Kidney (tissue), 14 donors: ENCODE measurements around the gene SCN11A. TPM values are rescaled to one million over a fixed set of nuclear protein-coding genes. Genes with fewer than 3 reads are reported as not detected.

Experiments
- DNase-seq, 5 donors: peaks; one replicate each; pipeline ENCODE4 v3.0.0-alpha.2; 2013 to 2020
- FAIRE-seq: peaks from 2 replicates; lab custom pipeline; 2012; peaks lifted over from hg19 to GRCh38; lab: Jason Lieb, UNC
- H3K27ac ChIP-seq, 2 donors: one replicate each; pipeline ENCODE4 v1.7.0; 2013; ENCODE audit warnings: low read depth in 2 of 2, low read length in 2 of 2, inconsistent platforms in 1 of 2
- H3K27me3 ChIP-seq: one replicate; pipeline ENCODE4 v1.7.1; 2013; ENCODE audit warnings: low read length, inconsistent platforms; ENCODE audit not compliant: control insufficient read depth, insufficient read depth
- H3K36me3 ChIP-seq, 3 donors: one replicate each; pipeline versions ENCODE4 v1.7.0 to v1.7.1; 2013; ENCODE audit warnings: low read length in 3 of 3, control low read depth in 1 of 3, inconsistent platforms in 1 of 3; ENCODE audit not compliant: insufficient read depth in 3 of 3, control insufficient read depth in 2 of 3
- H3K4me1 ChIP-seq, 3 donors: one replicate each; pipeline versions ENCODE4 v1.7.0 to v1.7.1; 2013; ENCODE audit warnings: low read length in 3 of 3, inconsistent platforms in 1 of 3, low read depth in 1 of 3; ENCODE audit not compliant: control insufficient read depth in 2 of 3, insufficient read depth in 2 of 3
- H3K4me3 ChIP-seq, 3 donors: one replicate each; pipeline versions ENCODE4 v1.7.0 to v1.8.1; 2013; ENCODE audit warnings: low read length in 3 of 3, control low read depth in 1 of 3, inconsistent platforms in 1 of 3
- H3K9ac ChIP-seq, 3 donors: one replicate each; pipeline versions ENCODE4 v1.7.0 to v1.7.1; 2013; ENCODE audit warnings: low read length in 3 of 3, control low read depth in 1 of 3, inconsistent platforms in 1 of 3
- H3K9me3 ChIP-seq, 3 donors: one replicate each; pipeline versions ENCODE4 v1.7.0 to v1.7.1; 2013; ENCODE audit warnings: low read length in 3 of 3, control low read depth in 1 of 3, inconsistent platforms in 1 of 3; ENCODE audit not compliant: control insufficient read depth in 2 of 3, insufficient read depth in 1 of 3
- CTCF ChIP-seq: IDR thresholded peaks from 3 replicates; pipeline ENCODE4 v1.5.1; 2012; ENCODE audit warnings: mild to moderate bottlenecking, moderate library complexity, borderline replicate concordance; ENCODE audit not compliant: insufficient read depth; ENCODE audit errors: extremely low read depth
- intact Hi-C: fragments of 100-400 bp; cut with DNase I; formaldehyde crosslinking; loops from one replicate; pipeline ENCODE4 v1.11.1; 2022
- polyA plus RNA-seq: library from polyadenylated mRNA; stranded (reverse); fragments of 350-450 nt; fragmentation: Illumina TruSeq; extraction: RNeasy Lipid Tissue Mini Kit (QIAGEN cat#74804); gene quantifications from one replicate; pipeline ENCODE4 v1.2.3, GENCODE V29; 2014; ENCODE audit warnings: low read depth, low replicate concordance; ENCODE audit not compliant: insufficient read depth
- total RNA-seq: library from RNA; stranded (reverse); fragmentation: NEBNext Ultra II Directional; extraction: Animal tissue kit (Norgen Biotek cat#: 25700); gene quantifications from one replicate; pipeline ENCODE4 v1.2.1, GENCODE V29; 2021
- donor health status: control.
- donor health status: control.
- donor health status: control.
- donor health status: control.
- donor health status: control.
- donor health status: DM: yes; HTN: yes; CAD: no.
- donor health status: Normal renal cell carcinoma (clear cell type).

The SCN11A gene
- total and polyA plus RNA-seq, 2 donors from 2014 or later, result 0.17 to 0.25 TPM

DNA sequence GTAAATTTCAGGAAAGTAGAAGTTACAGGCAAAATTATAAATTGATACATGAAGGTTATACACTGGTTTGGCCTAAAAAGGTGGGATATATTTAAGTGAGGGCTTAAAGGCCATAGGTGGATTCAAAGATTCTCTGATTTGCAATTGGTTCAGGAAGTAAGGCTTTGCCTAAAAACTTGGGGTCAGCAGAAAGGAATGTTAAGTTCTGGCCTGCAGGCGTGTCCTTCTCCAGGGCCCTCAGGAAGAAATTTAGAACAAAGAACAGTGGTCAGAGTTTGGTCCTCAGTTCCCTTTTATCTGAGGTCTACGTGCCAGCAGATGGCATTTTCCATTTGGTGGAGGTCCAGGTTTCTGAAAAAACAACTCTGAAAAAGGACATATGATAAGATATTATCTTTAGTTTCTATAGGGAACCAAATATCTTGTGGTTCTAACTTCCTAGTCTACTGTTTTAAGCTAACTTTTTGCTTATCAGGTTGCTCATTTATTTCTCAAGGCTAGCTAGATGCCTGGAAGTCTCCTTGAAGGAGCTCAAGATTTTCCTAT is 40.5 kb downstream of the SCN11A start:
- H3K36me3 ChIP-seq, result no peaks in the 10 kb centered on the region

GRCh38 chr3:39005295-39005694 is 46.4 kb downstream of the SCN11A start:
- Histone ChIP-seq H3K9ac (no peak overlapping the region), H3K27me3 (no peaks in the 10 kb centered on the region), H3K36me3 (no peaks in the 10 kb centered on the region), H3K4me3 (no peak overlapping the region), H3K9me3 (no peaks in the 10 kb centered on the region), H3K27ac (no peak overlapping the region), H3K4me1 (no peaks in the 10 kb centered on the region)
- no peak for DNase-seq
- intact Hi-C loops, result no loop called here
- TF ChIP-seq CTCF, result no peak
- FAIRE-seq, result no peak

More for the DNA sequence above, 40.5 kb downstream of the SCN11A start:
- H3K27ac ChIP-seq, result no peak overlapping the region
- no peaks in the 10 kb centered on the region for H3K27me3 ChIP-seq
- H3K4me3 ChIP-seq, result no peak overlapping the region
- FAIRE-seq, result no peak
- no peaks in the 10 kb centered on the region for H3K9me3 ChIP-seq
- H3K9ac ChIP-seq, result no peak overlapping the region
- intact Hi-C loops, result no loop called here
- no peak for DNase-seq
- H3K4me1 ChIP-seq, result no peaks in the 10 kb centered on the region
- no peak for TF ChIP-seq CTCF

Other genes with a start within 250 kb of the SCN11A start
- gene SCN10A, start 235.7 kb downstream of the SCN11A start, total RNA-seq, result not detected
- gene SCN10A, start 235.7 kb downstream of the SCN11A start, polyA plus RNA-seq, result not detected
- gene WDR48, start 72 bp upstream of the SCN11A start, total RNA-seq, result 48.3 TPM
- 21.0 TPM for gene WDR48, start 72 bp upstream of the SCN11A start, polyA plus RNA-seq
- 70.9 TPM for gene GORASP1, start 55.7 kb upstream of the SCN11A start, total RNA-seq
- gene GORASP1, start 55.7 kb upstream of the SCN11A start, polyA plus RNA-seq, result 38.8 TPM
- gene TTC21A, start 55.7 kb upstream of the SCN11A start, total RNA-seq, result 14.1 TPM
- 4.8 TPM for gene TTC21A, start 55.7 kb upstream of the SCN11A start, polyA plus RNA-seq
- gene CSRNP1, start 101.6 kb upstream of the SCN11A start, total RNA-seq, result 21.6 TPM
- 16.5 TPM for gene CSRNP1, start 101.6 kb upstream of the SCN11A start, polyA plus RNA-seq
- 0.09 TPM for gene XIRP1, start 140.7 kb upstream of the SCN11A start, total RNA-seq
- not detected for gene XIRP1, start 140.7 kb upstream of the SCN11A start, polyA plus RNA-seq
- 4.4 TPM for gene CX3CR1, start 228.1 kb upstream of the SCN11A start, total RNA-seq
- 0.99 TPM for gene CX3CR1, start 228.1 kb upstream of the SCN11A start, polyA plus RNA-seq